ENCODE data around the gene CELSR2.
A peak's percentile ranks its signal among the peaks of the same experiment; 100 is the strongest.

The CELSR2 gene

GRCh38 chr1:109265016-109265415 is 15.7 kb downstream of the CELSR2 start:
- no peak for DNase-seq

GRCh38 chr1:109265741-109266330 is 16.5 kb downstream of the CELSR2 start:
- no peak for DNase-seq

GRCh38 chr1:109266965-109267364 is 17.6 kb downstream of the CELSR2 start:
- no peak for DNase-seq

- no peak for DNase-seq
Observed at GRCh38 chr1:109267743-109268300, 18.5 kb downstream of the CELSR2 start.

GRCh38 chr1:109268431-109269211 is 19.3 kb downstream of the CELSR2 start:
- DNase-seq, result no peak

- DNase-seq, result no peak
Observed at GRCh38 chr1:109269212-109269980, 20.1 kb downstream of the CELSR2 start.

- DNase-seq, result no peak
Observed at GRCh38 chr1:109269981-109270622, 20.8 kb downstream of the CELSR2 start.

- DNase-seq, result no peak
Observed at GRCh38 chr1:109270623-109271317, 21.4 kb downstream of the CELSR2 start.

GRCh38 chr1:109271458-109271857 is 22.1 kb downstream of the CELSR2 start:
- no peak for DNase-seq

GRCh38 chr1:109272021-109272799 is 22.9 kb downstream of the CELSR2 start:
- no peak for DNase-seq

- no peak for DNase-seq
Observed at GRCh38 chr1:109272831-109273547, 23.6 kb downstream of the CELSR2 start.

- no peak for DNase-seq
Observed at GRCh38 chr1:109273570-109274288, 24.4 kb downstream of the CELSR2 start.

- DNase-seq, result no peak
Observed at GRCh38 chr1:109274533-109275476, 25.5 kb downstream of the CELSR2 start.

GRCh38 chr1:109275706-109276345 is 26.5 kb downstream of the CELSR2 start:
- DNase-seq, result no peak

- peak; percentile 40 for DNase-seq
Observed at GRCh38 chr1:109277434-109278204, 28.3 kb downstream of the CELSR2 start.

GRCh38 chr1:109279615-109280278 is 30.4 kb downstream of the CELSR2 start:
- DNase-seq, result no peak

GRCh38 chr1:109280862-109281261 is 31.5 kb downstream of the CELSR2 start:
- no peak for DNase-seq
